ENCODE results near the gene ZNF561. TPM values are rescaled to one million over a fixed set of nuclear protein-coding genes. Genes with fewer than 3 reads are reported as not detected.
A peak's percentile ranks its signal among the peaks of the same experiment; 100 is the strongest.

The ZNF561 gene
- total RNA-seq, 1 experiment from 2014 or later, result 15.9 TPM

GRCh38 chr19:9608912-9609311, 12.1 kb downstream of the ZNF561 start:
- in situ Hi-C loops (cut with HindIII; ENCODE audit: low pct_unique_long_range_greater_than_20kb, low sequenced_read_pairs), result no loop called here
- no peak overlapping the region for H3K4me3 ChIP-seq (ENCODE audit: low read depth in 2 of 2, low read length in 2 of 2)
- no peak for ATAC-seq
- peaks cover 2% of the 10 kb centered on the region for H3K36me3 ChIP-seq (ENCODE audit: control insufficient read depth, insufficient read depth, low read length)
- DNase-seq (ENCODE audit: low read depth, low spot score), result no peak
- H3K9me3 ChIP-seq (ENCODE audit: control insufficient read depth, insufficient read depth, low read depth, low read length), result peaks cover 35% of the 10 kb centered on the region
- ChIA-PET POLR2A (no interaction called here), CTCF (no interaction called here)
- no TSS peak for BruUV-seq (replicated peaks)
- H3K27ac ChIP-seq (ENCODE audit: low read length), result no peak overlapping the region
- no peaks in the 10 kb centered on the region for H3K4me1 ChIP-seq (ENCODE audit: control insufficient read depth, insufficient read depth, low read length)
- no peaks in the 10 kb centered on the region for H3K27me3 ChIP-seq (ENCODE audit: control insufficient read depth, insufficient read depth, low read length)
- TF ChIP-seq, protein P1, sequence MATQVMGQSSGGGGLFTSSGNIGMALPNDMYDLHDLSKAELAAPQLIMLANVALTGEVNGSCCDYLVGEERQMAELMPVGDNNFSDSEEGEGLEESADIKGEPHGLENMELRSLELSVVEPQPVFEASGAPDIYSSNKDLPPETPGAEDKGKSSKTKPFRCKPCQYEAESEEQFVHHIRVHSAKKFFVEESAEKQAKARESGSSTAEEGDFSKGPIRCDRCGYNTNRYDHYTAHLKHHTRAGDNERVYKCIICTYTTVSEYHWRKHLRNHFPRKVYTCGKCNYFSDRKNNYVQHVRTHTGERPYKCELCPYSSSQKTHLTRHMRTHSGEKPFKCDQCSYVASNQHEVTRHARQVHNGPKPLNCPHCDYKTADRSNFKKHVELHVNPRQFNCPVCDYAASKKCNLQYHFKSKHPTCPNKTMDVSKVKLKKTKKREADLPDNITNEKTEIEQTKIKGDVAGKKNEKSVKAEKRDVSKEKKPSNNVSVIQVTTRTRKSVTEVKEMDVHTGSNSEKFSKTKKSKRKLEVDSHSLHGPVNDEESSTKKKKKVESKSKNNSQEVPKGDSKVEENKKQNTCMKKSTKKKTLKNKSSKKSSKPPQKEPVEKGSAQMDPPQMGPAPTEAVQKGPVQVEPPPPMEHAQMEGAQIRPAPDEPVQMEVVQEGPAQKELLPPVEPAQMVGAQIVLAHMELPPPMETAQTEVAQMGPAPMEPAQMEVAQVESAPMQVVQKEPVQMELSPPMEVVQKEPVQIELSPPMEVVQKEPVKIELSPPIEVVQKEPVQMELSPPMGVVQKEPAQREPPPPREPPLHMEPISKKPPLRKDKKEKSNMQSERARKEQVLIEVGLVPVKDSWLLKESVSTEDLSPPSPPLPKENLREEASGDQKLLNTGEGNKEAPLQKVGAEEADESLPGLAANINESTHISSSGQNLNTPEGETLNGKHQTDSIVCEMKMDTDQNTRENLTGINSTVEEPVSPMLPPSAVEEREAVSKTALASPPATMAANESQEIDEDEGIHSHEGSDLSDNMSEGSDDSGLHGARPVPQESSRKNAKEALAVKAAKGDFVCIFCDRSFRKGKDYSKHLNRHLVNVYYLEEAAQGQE (IDR thresholded peaks at IDR 0.05; ENCODE audit: insufficient read depth in 1 of 2, low read depth in 2 of 2, low read length in 1 of 2), result no peak
- no peak for TF ChIP-seq SIN3A (IDR thresholded peaks at IDR 0.05; ENCODE audit: borderline replicate concordance, insufficient read depth, low read depth, low read length)
- no peak for TF ChIP-seq POLR2AphosphoS5 (IDR thresholded peaks at IDR 0.05; ENCODE audit: low read depth, low read length)
- TF ChIP-seq TCF7L2 (IDR thresholded peaks at IDR 0.05; ENCODE audit: low read depth, low read length), result no peak
- TF ChIP-seq CTCF (IDR thresholded peaks at IDR 0.05), result no peak
- intact Hi-C loops (cut with micrococcal nuclease; ENCODE audit: unreplicated experiment), result no loop called here

DNA sequence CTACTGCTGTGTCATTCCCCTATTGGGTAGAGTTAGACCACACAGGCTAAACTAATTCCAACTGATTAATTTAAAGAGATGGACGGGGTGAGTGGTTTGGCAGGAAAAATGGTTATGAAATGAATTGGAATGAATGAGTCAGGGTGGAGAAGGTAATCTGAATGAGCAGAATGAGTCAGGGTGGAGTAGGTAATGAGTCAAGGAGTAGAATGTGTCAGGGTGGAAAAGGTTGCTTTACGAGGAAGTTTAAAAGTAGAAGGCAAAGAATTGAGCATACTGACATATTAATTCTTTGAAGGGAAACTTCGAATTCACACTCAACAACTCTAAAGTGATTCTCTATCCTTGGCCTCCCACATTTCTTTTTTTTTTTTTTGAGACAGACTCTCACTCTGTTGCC, 24.0 kb downstream of the ZNF561 start:
- Histone ChIP-seq H3K4me1 (ENCODE audit: control insufficient read depth, insufficient read depth, low read length) (no peaks in the 10 kb centered on the region), H3K27ac (ENCODE audit: low read length) (no peak overlapping the region), H3K36me3 (ENCODE audit: control insufficient read depth, insufficient read depth, low read length) (no peaks in the 10 kb centered on the region), H3K4me3 (ENCODE audit: low read depth in 2 of 2, low read length in 2 of 2) (no peak overlapping the region), H3K9me3 (ENCODE audit: control insufficient read depth, insufficient read depth, low read depth, low read length) (no peaks in the 10 kb centered on the region; the same call in 1 of the 2 replicates), H3K27me3 (ENCODE audit: control insufficient read depth, insufficient read depth, low read length) (no peaks in the 10 kb centered on the region)
- ATAC-seq, result no peak
- in situ Hi-C loops (cut with HindIII; ENCODE audit: low pct_unique_long_range_greater_than_20kb, low sequenced_read_pairs) (no loop called here), intact Hi-C loops (cut with micrococcal nuclease; ENCODE audit: unreplicated experiment) (no loop called here)
- ChIA-PET POLR2A (no interaction called here), CTCF (no interaction called here)
- peak; percentile 63 for DNase-seq (ENCODE audit: low read depth, low spot score)
- no peak for TF ChIP-seq TCF7L2 (IDR thresholded peaks at IDR 0.05; ENCODE audit: low read depth, low read length)
- TF ChIP-seq, protein P1 (IDR thresholded peaks at IDR 0.05; ENCODE audit: insufficient read depth in 1 of 2, low read depth in 2 of 2, low read length in 1 of 2), result no peak
- no peak for TF ChIP-seq CTCF (IDR thresholded peaks at IDR 0.05)
- TF ChIP-seq POLR2AphosphoS5 (IDR thresholded peaks at IDR 0.05; ENCODE audit: low read depth, low read length), result no peak
- no peak for TF ChIP-seq SIN3A (IDR thresholded peaks at IDR 0.05; ENCODE audit: borderline replicate concordance, insufficient read depth, low read depth, low read length)
- no TSS peak for BruUV-seq (replicated peaks)
